ENCODE results near the gene DNPH1. TPM values are rescaled to one million over a fixed set of nuclear protein-coding genes. Genes with fewer than 3 reads are reported as not detected.
A peak's percentile ranks its signal among the peaks of the same experiment; 100 is the strongest.

Gene DNPH1
- total RNA-seq, 1 experiment from 2014 or later: 47.0 TPM

GRCh38 chr6:43200541-43200940 is 28.7 kb downstream of the DNPH1 start:
- H3K27me3 ChIP-seq (ENCODE audit: insufficient read depth, low read length): no peaks in the 10 kb centered on the region
- Mint-ChIP-seq H3K4me3 (no peak overlapping the region), H3K27me3 (ENCODE audit: low read depth) (no peaks in the 10 kb centered on the region; the same call in 1 of the 2 replicates), H3K4me1 (peaks cover 4 to 10% of the 10 kb centered on the region in 2 experiments; a peak in 3 of 4 replicates), H3K36me3 (ENCODE audit: insufficient read depth in 1 of 3, low read depth in 3 of 3) (peaks cover 1 to 9% (median 4%) of the 10 kb centered on the region in 3 experiments; a peak in 5 of 7 replicates), H3K9me3 (no peaks in the 10 kb centered on the region), H3K27ac (peak overlapping the region in 1 of 3 experiments; percentile 69; a peak in 3 of 7 replicates)
- H3K23me2 ChIP-seq (ENCODE audit: insufficient read length, low read depth, low read length, poor library complexity, severe bottlenecking): no peaks in the 10 kb centered on the region
- H2BK20ac ChIP-seq (ENCODE audit: low read depth, low read length, poor library complexity, severe bottlenecking): no peak overlapping the region
- no peak overlapping the region for H2BK120ac ChIP-seq (ENCODE audit: low read depth, low read length, poor library complexity, severe bottlenecking)
- no peak overlapping the region for H3K4me2 ChIP-seq (ENCODE audit: insufficient read depth, insufficient read length, low read length)
- DNase-seq: no peak
- no peak overlapping the region for H3K4ac ChIP-seq (ENCODE audit: low read depth, low read length)
- no CpG with 5 or more reads among the region's 6 CpGs for WGBS (ENCODE audit: extremely low coverage, insufficient read length, low lambda C conversion rate)
- H3K4me1 ChIP-seq (ENCODE audit: insufficient read depth, low read length): no peaks in the 10 kb centered on the region
- H3K27ac ChIP-seq (ENCODE audit: insufficient read length, low read depth, low read length): no peak overlapping the region
- H3K18ac ChIP-seq (ENCODE audit: insufficient read length, low read depth, low read length): no peak overlapping the region
- H4K5ac ChIP-seq (ENCODE audit: insufficient read length, low read depth, low read length): no peak overlapping the region
- no peak overlapping the region for H2BK12ac ChIP-seq (ENCODE audit: insufficient read length, low read depth, low read length)
- no peak overlapping the region for H3T11ph ChIP-seq (ENCODE audit: low read length)
- no peaks in the 10 kb centered on the region for H3K79me1 ChIP-seq (ENCODE audit: insufficient read depth, low read depth, low read length, poor library complexity, severe bottlenecking)
- no peak overlapping the region for H2BK15ac ChIP-seq (ENCODE audit: low read depth, low read length)
- no peak overlapping the region for H3K14ac ChIP-seq (ENCODE audit: insufficient read depth, low read length)
- H3K9me3 ChIP-seq (ENCODE audit: control insufficient read depth, low read depth, low read length): no peaks in the 10 kb centered on the region
- no peak overlapping the region for H2AFZ ChIP-seq (ENCODE audit: low read length)
- no peak overlapping the region for H4K91ac ChIP-seq (ENCODE audit: insufficient read length, low read depth, low read length)
- H3K79me2 ChIP-seq (ENCODE audit: insufficient read depth, low read length): no peaks in the 10 kb centered on the region
- no peaks in the 10 kb centered on the region for H4K20me1 ChIP-seq (ENCODE audit: control insufficient read depth, insufficient read depth, insufficient read length)
- no peak overlapping the region for H3K23ac ChIP-seq (ENCODE audit: insufficient read length, low read depth, low read length)
- H3K9ac ChIP-seq (ENCODE audit: extremely low read depth, insufficient read length, low read length): no peak overlapping the region
- H4K8ac ChIP-seq (replicated peaks; ENCODE audit: insufficient read length, low read depth, low read length): no peak overlapping the region
- TF ChIP-seq, protein P1, sequence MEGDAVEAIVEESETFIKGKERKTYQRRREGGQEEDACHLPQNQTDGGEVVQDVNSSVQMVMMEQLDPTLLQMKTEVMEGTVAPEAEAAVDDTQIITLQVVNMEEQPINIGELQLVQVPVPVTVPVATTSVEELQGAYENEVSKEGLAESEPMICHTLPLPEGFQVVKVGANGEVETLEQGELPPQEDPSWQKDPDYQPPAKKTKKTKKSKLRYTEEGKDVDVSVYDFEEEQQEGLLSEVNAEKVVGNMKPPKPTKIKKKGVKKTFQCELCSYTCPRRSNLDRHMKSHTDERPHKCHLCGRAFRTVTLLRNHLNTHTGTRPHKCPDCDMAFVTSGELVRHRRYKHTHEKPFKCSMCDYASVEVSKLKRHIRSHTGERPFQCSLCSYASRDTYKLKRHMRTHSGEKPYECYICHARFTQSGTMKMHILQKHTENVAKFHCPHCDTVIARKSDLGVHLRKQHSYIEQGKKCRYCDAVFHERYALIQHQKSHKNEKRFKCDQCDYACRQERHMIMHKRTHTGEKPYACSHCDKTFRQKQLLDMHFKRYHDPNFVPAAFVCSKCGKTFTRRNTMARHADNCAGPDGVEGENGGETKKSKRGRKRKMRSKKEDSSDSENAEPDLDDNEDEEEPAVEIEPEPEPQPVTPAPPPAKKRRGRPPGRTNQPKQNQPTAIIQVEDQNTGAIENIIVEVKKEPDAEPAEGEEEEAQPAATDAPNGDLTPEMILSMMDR (conservative IDR thresholded peaks at IDR 0.05): no peak
- no peak overlapping the region for H3K56ac ChIP-seq (ENCODE audit: insufficient read length, low read depth, low read length)
- no peak overlapping the region for H2AK5ac ChIP-seq (ENCODE audit: insufficient read length, low read length)
- no peak overlapping the region for H2BK5ac ChIP-seq (ENCODE audit: insufficient read length, low read length)
